Osteoblast (primary cell): ENCODE measurements around the gene STK35. TPM values are rescaled to one million over a fixed set of nuclear protein-coding genes. Genes with fewer than 3 reads are reported as not detected.

Experiments
- DNase-seq: peaks from one replicate; pipeline ENCODE4 v3.0.0; 2011; ENCODE audit warnings: low spot score, mixed read lengths; ENCODE audit not compliant: insufficient read length; ENCODE audit errors: missing footprints
- H2AFZ ChIP-seq: 2 replicates; pipeline ENCODE4 v1.6.0; 2011; ENCODE audit warnings: mild to moderate bottlenecking, low read length
- H3K27ac ChIP-seq: 2 replicates; pipeline ENCODE4 v1.5.1; 2011; ENCODE audit warnings: mild to moderate bottlenecking, low read depth, low read length, moderate library complexity
- H3K27me3 ChIP-seq: 2 replicates; pipeline ENCODE4 v1.6.0; 2012; ENCODE audit warnings: mild to moderate bottlenecking, control low read depth, inconsistent platforms, low read length, moderate library complexity; ENCODE audit not compliant: insufficient read depth
- H3K36me3 ChIP-seq: 2 replicates; pipeline ENCODE4 v1.5.1; 2011; ENCODE audit warnings: mild to moderate bottlenecking, low read length, control low read depth, moderate library complexity; ENCODE audit not compliant: insufficient read depth
- H3K4me1 ChIP-seq: 2 replicates; pipeline ENCODE4 v1.5.1; 2011; ENCODE audit warnings: mild to moderate bottlenecking, low read length, control low read depth, moderate library complexity; ENCODE audit not compliant: insufficient read depth
- H3K4me2 ChIP-seq: 2 replicates; pipeline ENCODE4 v1.6.0; 2011; ENCODE audit warnings: mild to moderate bottlenecking, low read length; ENCODE audit not compliant: insufficient read depth
- H3K4me3 ChIP-seq: fragments of 200-600 bp; sonication (generic); 3 replicates; pipeline ENCODE4 v1.5.1; 2012; ENCODE audit warnings: mild to moderate bottlenecking, low read length, inconsistent platforms; ENCODE audit not compliant: insufficient read depth
- H3K79me2 ChIP-seq: 2 replicates; pipeline ENCODE4 v1.6.0; 2012; ENCODE audit warnings: mild to moderate bottlenecking, low read length, control low read depth, inconsistent platforms; ENCODE audit not compliant: insufficient read depth
- H3K9me3 ChIP-seq: 2 replicates; pipeline ENCODE4 v1.5.1; 2011; ENCODE audit warnings: low read depth, low read length, control low read depth
- H4K20me1 ChIP-seq: 2 replicates; pipeline ENCODE4 v1.6.0; 2012; ENCODE audit warnings: mild to moderate bottlenecking, low read length, control low read depth; ENCODE audit not compliant: insufficient read depth
- total RNA-seq: library from RNA; depleted of rRNA; stranded (reverse); fragments of >200 nt; gene quantifications from 2 replicates; pipeline ENCODE4 v1.2.3, GENCODE V29; 2012
- TF ChIP-seq, protein P1 (sequence below): IDR thresholded peaks from 2 replicates; pipeline ENCODE4 v1.5.1; 2011; ENCODE audit warnings: mild to moderate bottlenecking, low read depth, low read length, moderate library complexity; ENCODE audit errors: extremely low read depth

The STK35 gene
- total RNA-seq, 1 donor = 21.4 TPM

DNA sequence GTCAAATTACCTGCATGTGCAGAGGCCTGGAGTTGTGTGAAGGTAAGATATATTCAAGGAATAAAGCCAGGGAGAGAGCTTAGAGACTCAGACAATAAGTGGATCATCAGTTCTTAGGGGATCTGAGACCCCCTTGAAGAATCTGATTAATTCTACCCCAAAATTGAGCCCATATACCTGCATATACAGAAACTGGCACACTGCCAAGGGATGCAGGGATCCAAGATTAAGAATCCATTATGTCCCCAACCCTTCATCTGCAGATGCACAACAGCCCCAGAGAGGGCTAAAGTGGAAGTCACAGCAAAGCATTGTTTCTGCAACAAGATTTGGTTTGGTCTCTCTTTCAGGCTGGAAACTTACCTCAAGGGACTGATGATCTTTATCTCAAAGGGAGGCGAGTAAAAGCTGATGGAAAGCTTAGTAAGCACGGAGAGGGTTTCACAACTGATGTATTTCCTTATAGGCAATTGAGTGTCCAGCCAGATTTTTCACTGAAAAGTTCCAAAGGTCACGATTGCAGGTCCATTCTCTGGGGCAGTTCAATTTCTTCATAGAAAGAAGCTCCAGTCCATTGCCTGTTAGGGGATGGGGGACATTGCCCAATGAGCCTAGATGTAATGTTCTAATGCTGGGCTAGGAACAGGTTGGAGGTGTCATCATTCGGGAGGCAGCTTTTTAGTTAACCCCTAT lies 20.9 kb upstream of the STK35 start:
- H3K27me3 ChIP-seq = peaks cover 22% of the 10 kb centered on the region
- no peak overlapping the region for H3K4me3 ChIP-seq
- DNase-seq = no peak
- no peak overlapping the region for H3K27ac ChIP-seq
- no peaks in the 10 kb centered on the region for H3K79me2 ChIP-seq
- H4K20me1 ChIP-seq = no peaks in the 10 kb centered on the region
- H3K4me2 ChIP-seq = no peak overlapping the region
- H3K4me1 ChIP-seq = no peaks in the 10 kb centered on the region
- no peak overlapping the region for H2AFZ ChIP-seq
- no peaks in the 10 kb centered on the region for H3K9me3 ChIP-seq
- TF ChIP-seq, protein P1, sequence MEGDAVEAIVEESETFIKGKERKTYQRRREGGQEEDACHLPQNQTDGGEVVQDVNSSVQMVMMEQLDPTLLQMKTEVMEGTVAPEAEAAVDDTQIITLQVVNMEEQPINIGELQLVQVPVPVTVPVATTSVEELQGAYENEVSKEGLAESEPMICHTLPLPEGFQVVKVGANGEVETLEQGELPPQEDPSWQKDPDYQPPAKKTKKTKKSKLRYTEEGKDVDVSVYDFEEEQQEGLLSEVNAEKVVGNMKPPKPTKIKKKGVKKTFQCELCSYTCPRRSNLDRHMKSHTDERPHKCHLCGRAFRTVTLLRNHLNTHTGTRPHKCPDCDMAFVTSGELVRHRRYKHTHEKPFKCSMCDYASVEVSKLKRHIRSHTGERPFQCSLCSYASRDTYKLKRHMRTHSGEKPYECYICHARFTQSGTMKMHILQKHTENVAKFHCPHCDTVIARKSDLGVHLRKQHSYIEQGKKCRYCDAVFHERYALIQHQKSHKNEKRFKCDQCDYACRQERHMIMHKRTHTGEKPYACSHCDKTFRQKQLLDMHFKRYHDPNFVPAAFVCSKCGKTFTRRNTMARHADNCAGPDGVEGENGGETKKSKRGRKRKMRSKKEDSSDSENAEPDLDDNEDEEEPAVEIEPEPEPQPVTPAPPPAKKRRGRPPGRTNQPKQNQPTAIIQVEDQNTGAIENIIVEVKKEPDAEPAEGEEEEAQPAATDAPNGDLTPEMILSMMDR = no peak
- no peaks in the 10 kb centered on the region for H3K36me3 ChIP-seq

DNA sequence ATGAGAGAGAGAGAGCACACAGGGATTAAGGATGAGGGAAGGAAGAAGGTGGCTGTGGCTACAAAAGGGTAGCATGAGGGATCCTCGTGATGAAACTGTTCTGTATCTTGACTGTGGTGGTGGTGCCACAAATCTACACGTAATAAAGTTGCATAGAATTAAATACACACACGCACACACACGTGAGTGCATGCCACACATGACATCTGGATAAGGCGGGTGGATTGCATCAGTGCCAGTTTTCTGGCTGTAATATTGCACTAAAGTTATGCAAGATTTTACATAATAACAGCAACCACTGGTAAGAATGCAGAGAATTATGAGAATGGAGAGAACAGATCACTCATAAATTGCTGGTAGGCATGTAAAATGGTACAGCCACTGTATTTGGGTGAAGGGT lies 16.9 kb upstream of the STK35 start:
- Histone ChIP-seq H3K27me3 (peaks cover 36% of the 10 kb centered on the region), H2AFZ (no peak overlapping the region), H3K4me3 (no peak overlapping the region), H3K36me3 (no peaks in the 10 kb centered on the region), H3K9me3 (no peaks in the 10 kb centered on the region), H3K27ac (no peak overlapping the region), H4K20me1 (no peaks in the 10 kb centered on the region), H3K4me1 (peaks cover 5% of the 10 kb centered on the region), H3K4me2 (no peak overlapping the region), H3K79me2 (no peaks in the 10 kb centered on the region)
- TF ChIP-seq, protein P1 = no peak
- no peak for DNase-seq

DNA sequence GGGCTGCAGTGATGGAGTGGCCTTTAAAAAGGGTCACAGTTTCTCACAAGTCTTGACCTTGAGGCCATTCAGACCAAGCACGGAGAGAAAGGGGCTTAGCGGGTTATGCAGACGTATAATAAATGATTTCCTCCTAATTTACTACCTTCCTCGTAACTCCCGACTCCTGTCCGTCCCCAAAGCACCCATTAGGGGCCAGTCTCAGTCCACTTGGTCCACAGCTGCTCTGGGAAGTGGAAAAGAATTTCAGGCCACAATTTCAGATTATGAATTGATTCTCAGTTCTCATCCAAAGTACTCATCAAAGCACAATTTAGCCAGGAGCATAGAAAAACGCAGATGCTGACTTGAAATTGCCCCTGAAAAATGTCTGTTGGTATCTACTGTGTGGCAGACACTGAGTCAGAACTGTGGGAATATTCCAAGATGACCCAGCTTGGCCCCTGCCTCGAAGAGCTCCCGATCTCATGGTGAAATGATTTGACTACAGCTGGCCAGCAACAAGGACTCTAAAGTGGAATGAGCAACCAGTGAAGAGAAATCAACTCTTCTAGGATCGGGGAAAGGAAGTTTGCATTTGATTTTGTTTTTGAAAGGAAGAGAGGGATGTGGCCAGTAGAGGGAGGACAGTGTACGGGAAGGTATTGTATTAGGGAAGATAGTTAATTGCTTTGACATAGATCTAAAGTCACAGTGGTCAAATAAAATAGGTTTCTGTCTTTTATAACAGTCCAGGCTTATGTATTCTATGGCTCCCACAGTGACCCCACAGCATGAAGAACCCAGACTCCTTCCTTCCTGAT lies 15.2 kb upstream of the STK35 start:
- no peak overlapping the region for H3K27ac ChIP-seq

More for the DNA sequence above, 15.2 kb upstream of the STK35 start:
- peaks cover 5% of the 10 kb centered on the region for H3K4me1 ChIP-seq
- H3K36me3 ChIP-seq = no peaks in the 10 kb centered on the region
- peaks cover 37% of the 10 kb centered on the region for H3K27me3 ChIP-seq
- TF ChIP-seq, protein P1 = peak; percentile 13
- no peaks in the 10 kb centered on the region for H3K79me2 ChIP-seq
- H4K20me1 ChIP-seq = no peaks in the 10 kb centered on the region
- H3K9me3 ChIP-seq = no peaks in the 10 kb centered on the region
- DNase-seq = peak; percentile 29
- peak overlapping the region; percentile 26 for H2AFZ ChIP-seq
- peak overlapping the region; percentile 14 for H3K4me2 ChIP-seq
- no peak overlapping the region for H3K4me3 ChIP-seq
